A549 (cell line): ENCODE measurements around the gene UBN2. TPM values are rescaled to one million over a fixed set of nuclear protein-coding genes. Genes with fewer than 3 reads are reported as not detected.

Source experiments
- ATAC-seq, 2 experiments: fragments of 200-7000 bp in 1 of 2; fragments of >200 bp in 1 of 2; cut with Nextera tagmentation in 1 of 2; cut with Tn5 transposase in 1 of 2; 3 replicates each; pipeline versions ENCODE4 v1.8.0 to v1.9.1; 2018 to 2020; ENCODE audit warnings: mild to moderate bottlenecking in 1 of 2, moderate library complexity in 1 of 2
- CTCF ChIA-PET: fragments of 300-600 bp; sonication (Branson Sonifier 250); formaldehyde crosslinking; extraction: SDS; loops from one replicate; lab custom pipeline; 2021; ENCODE audit warnings: antibody characterized with exemption, inconsistent platforms; lab: Yijun Ruan, JAX
- POLR2A ChIA-PET: fragments of 350-600 bp; formaldehyde crosslinking; extraction: SDS; loops from one replicate; lab custom pipeline; 2021; ENCODE audit warnings: antibody characterized with exemption, inconsistent platforms; lab: Yijun Ruan, JAX
- DNase-seq, 2 experiments: peaks; one replicate each; pipeline versions ENCODE4 v3.0.0 to v3.0.0-alpha.2; 2011 to 2016; ENCODE audit warnings: low read depth in 1 of 2, low spot score in 1 of 2
- FAIRE-seq: peaks from 2 replicates; lab custom pipeline; 2011; peaks lifted over from hg19 to GRCh38; lab: Jason Lieb, UNC
- H3K27ac ChIP-seq, 2 experiments: fragments of >200 bp; sonication (Bioruptor Twin); formaldehyde crosslinking; 3 replicates each; pipeline ENCODE4 v1.5.1; 2016 to 2017
- H3K4me1 ChIP-seq: fragments of >200 bp; sonication (Bioruptor Twin); formaldehyde crosslinking; 3 replicates; pipeline ENCODE4 v1.6.1; 2016
- H3K4me2 ChIP-seq: fragments of >200 bp; sonication (Bioruptor Twin); formaldehyde crosslinking; 3 replicates; pipeline ENCODE4 v1.6.1; 2016
- H3K4me3 ChIP-seq: fragments of >200 bp; sonication (Bioruptor Twin); formaldehyde crosslinking; 3 replicates; pipeline ENCODE4 v1.5.1; 2016
- H3K9me3 ChIP-seq: fragments of >200 bp; sonication (Bioruptor Twin); formaldehyde crosslinking; 3 replicates; pipeline ENCODE4 v1.6.1; 2016
- CHD4 ChIP-seq: fragments of 200-600 bp; sonication (generic); IDR thresholded peaks from 2 replicates; pipeline ENCODE4 v1.6.1; 2016; ENCODE audit warnings: antibody characterized with exemption, mild to moderate bottlenecking, borderline replicate concordance
- CTCF ChIP-seq: fragments of >200 bp; sonication (Bioruptor Twin); formaldehyde crosslinking; IDR thresholded peaks from 3 replicates; pipeline ENCODE4 v1.5.1; 2016
- FOXS1 ChIP-seq: fragments of 250-450 bp; sonication (Bioruptor Pico); IDR thresholded peaks from 2 replicates; pipeline ENCODE4 v1.5.0; 2020; ENCODE audit warnings: mild to moderate bottlenecking, moderate library complexity
- HES2 ChIP-seq: fragments of >200 bp; sonication (Bioruptor Twin); formaldehyde crosslinking; IDR thresholded peaks from 2 replicates; pipeline ENCODE4 v1.6.1; 2016
- HEYL ChIP-seq: fragments of 250-450 bp; sonication (Bioruptor Pico); IDR thresholded peaks from 2 replicates; pipeline ENCODE4 v1.8.0; 2021; ENCODE audit warnings: mild to moderate bottlenecking, moderate library complexity
- HMGXB4 ChIP-seq: fragments of 250-450 bp; sonication (Bioruptor Pico); IDR thresholded peaks from 2 replicates; pipeline ENCODE4 v1.5.0; 2021; ENCODE audit warnings: mild to moderate bottlenecking, moderate library complexity, borderline replicate concordance
- JUNB ChIP-seq: fragments of >200 bp; sonication (Bioruptor Twin); formaldehyde crosslinking; IDR thresholded peaks from 2 replicates; pipeline ENCODE4 v1.6.1; 2016
- MAFK ChIP-seq: fragments of 450-650 bp; IDR thresholded peaks from 2 replicates; pipeline ENCODE4 v1.6.1; 2014; ENCODE audit not compliant: partially characterized antibody
- MAZ ChIP-seq: fragments of 150-350 bp; IDR thresholded peaks from 2 replicates; pipeline ENCODE4 v1.6.1; 2014; ENCODE audit warnings: antibody characterized with exemption, low read depth, low read length, borderline replicate concordance
- MYC ChIP-seq: IDR thresholded peaks from 2 replicates; pipeline ENCODE4 v1.6.1; 2012; ENCODE audit warnings: mild to moderate bottlenecking, inconsistent platforms, low read length, improper control_type of control experiment, borderline replicate concordance
- NFE2L2 ChIP-seq: fragments of 150-350 bp; conservative IDR thresholded peaks from 2 replicates; pipeline ENCODE4 v1.6.1; 2014; ENCODE audit warnings: low read length
- NR3C1 ChIP-seq: fragments of >200 bp; sonication (Bioruptor Twin); formaldehyde crosslinking; IDR thresholded peaks from 3 replicates; pipeline ENCODE4 v1.6.1; 2017
- PBX3 ChIP-seq: IDR thresholded peaks from 2 replicates; pipeline ENCODE4 v1.6.1; 2012
- RARB ChIP-seq: fragments of 250-450 bp; sonication (Bioruptor Pico); IDR thresholded peaks from 2 replicates; pipeline ENCODE4 v1.8.0; 2021; ENCODE audit warnings: mild to moderate bottlenecking, moderate library complexity
- REST ChIP-seq: fragments of 200-600 bp; sonication (generic); IDR thresholded peaks from 2 replicates; pipeline ENCODE4 v1.6.1; 2016; ENCODE audit warnings: antibody characterized with exemption, mild to moderate bottlenecking, moderate library complexity
- RNF2 ChIP-seq: fragments of 200-600 bp; sonication (generic); IDR thresholded peaks from 2 replicates; pipeline ENCODE4 v1.6.1; 2016; ENCODE audit warnings: low read depth, mild to moderate bottlenecking, antibody characterized with exemption, moderate library complexity, borderline replicate concordance
- TFCP2L1 ChIP-seq: fragments of 250-450 bp; sonication (Bioruptor Pico); IDR thresholded peaks from 2 replicates; pipeline ENCODE4 v1.5.0; 2021; ENCODE audit warnings: mild to moderate bottlenecking
- TP53 ChIP-seq: fragments of 250-450 bp; sonication (Bioruptor Pico); IDR thresholded peaks from 2 replicates; pipeline ENCODE4 v1.5.0; 2021; ENCODE audit warnings: mild to moderate bottlenecking, moderate library complexity
- USF2 ChIP-seq: fragments of 450-650 bp; IDR thresholded peaks from 2 replicates; pipeline ENCODE4 v1.6.1; 2014; ENCODE audit warnings: antibody characterized with exemption
- ZSCAN20 ChIP-seq: fragments of 250-450 bp; sonication (Bioruptor Pico); IDR thresholded peaks from 2 replicates; pipeline ENCODE4 v1.8.0; 2022; ENCODE audit warnings: mild to moderate bottlenecking, moderate library complexity
- WGBS: methylation state at CpG from one replicate; pipeline ENCODE4 v1.1.6; 2017; ENCODE audit errors: missing lambda C conversion rate; 5-methylcytosine and 5-hydroxymethylcytosine counted together
- polyA plus RNA-seq, 4 experiments: library from polyadenylated mRNA; depleted of rRNA in 3 of 4; stranded (reverse); fragments of >200 nt; fragmentation: RNase III in 1 of 4; extraction: RNeasy Plus Mini Kit Qiagen cat#74134 plus additional on column Dnase treatment in 1 of 4; gene quantifications; 2 replicates in 3 of 4; 3 replicates in 1 of 4; pipeline ENCODE4 v1.2.3, GENCODE V29; 2011 to 2017

UBN2 gene
- polyA plus RNA-seq, 2 of the 4 experiments (the other 2 are of a cell fraction): 2.1 to 5.7 TPM

GRCh38 chr7:139200382-139200781 is 30.7 kb upstream of the UBN2 start:
- TF ChIP-seq CTCF (no peak), JUNB (no peak), HEYL (CRISPR knock-in tag) (no peak), HES2 (no peak), MYC (no peak), TP53 (CRISPR knock-in tag) (no peak), RARB (no peak), HMGXB4 (no peak), MAZ (no peak), PBX3 (no peak), RNF2 (no peak), CHD4 (no peak)
- 85% methylated on average over 2 of the region's 2 CpGs for WGBS
- H3K9me3 ChIP-seq: peaks cover 10% of the 10 kb centered on the region
- no peak for DNase-seq
- ATAC-seq: no peak
- H3K4me2 ChIP-seq: no peak overlapping the region
- CTCF ChIA-PET: interaction anchor here (0.9 kb wide), 1 partner anchor 61 kb away, joined by 3 read pairs; no protein-coding TSS in a partner anchor
- H3K27ac ChIP-seq: no peak overlapping the region
- no peak overlapping the region for H3K4me3 ChIP-seq
- FAIRE-seq: no peak
- POLR2A ChIA-PET: no interaction called here
- no peaks in the 10 kb centered on the region for H3K4me1 ChIP-seq

GRCh38 chr7:139203992-139204391 is 27.0 kb upstream of the UBN2 start:
- TF ChIP-seq FOXS1 (CRISPR knock-in tag): no peak
- no peak for TF ChIP-seq MAZ
- TF ChIP-seq NR3C1: no peak
- TF ChIP-seq MAFK: no peak
- no peak for TF ChIP-seq RARB
- TF ChIP-seq ZSCAN20: no peak
- TF ChIP-seq TP53 (CRISPR knock-in tag): no peak
- TF ChIP-seq CHD4: no peak
- no peak for TF ChIP-seq USF2
- TF ChIP-seq TFCP2L1 (CRISPR knock-in tag): no peak
- no peak for TF ChIP-seq NFE2L2
- TF ChIP-seq REST: no peak
- Histone ChIP-seq H3K9me3 (peaks cover 25% of the 10 kb centered on the region), H3K27ac (no peak overlapping the region), H3K4me2 (no peak overlapping the region), H3K4me3 (no peak overlapping the region), H3K4me1 (no peaks in the 10 kb centered on the region)
- ChIA-PET CTCF (no interaction called here), POLR2A (no interaction called here)
- DNase-seq (no peak), ATAC-seq (no peak), FAIRE-seq (no peak)
- WGBS: 72% methylated on average over 3 of the region's 3 CpGs
